GM18517 (cell line): Measurements from ENCODE around the gene OASL.
"Not testable (repeated sequence)": the region's sequence is repeated elsewhere in the genome, so short reads cannot be mapped to it uniquely, and the experiment has no call there.

ENCODE experiments used
- ATAC-seq: cut with Tn5 transposase; IDR thresholded peaks from one replicate; pipeline ENCODE4 v1.9.1; 2021; ENCODE audit warnings: mild to moderate bottlenecking, moderate library complexity; ENCODE audit not compliant: unreplicated experiment

OASL gene

GRCh38 chr12:121038861-121039668 lies at the start of gene OASL:
Gene OASL (minus strand): TSS chr12:121039246. CDS start chr12:121038971, 275 bp downstream.
- peak; percentile 77 for ATAC-seq

- no peak for ATAC-seq
These were observed 49.1 kb upstream of the OASL start for GRCh38 chr12:121088195-121088585.

- no peak for ATAC-seq
These were observed 48.6 kb upstream of the OASL start for GRCh38 chr12:121087467-121088194.

DNA sequence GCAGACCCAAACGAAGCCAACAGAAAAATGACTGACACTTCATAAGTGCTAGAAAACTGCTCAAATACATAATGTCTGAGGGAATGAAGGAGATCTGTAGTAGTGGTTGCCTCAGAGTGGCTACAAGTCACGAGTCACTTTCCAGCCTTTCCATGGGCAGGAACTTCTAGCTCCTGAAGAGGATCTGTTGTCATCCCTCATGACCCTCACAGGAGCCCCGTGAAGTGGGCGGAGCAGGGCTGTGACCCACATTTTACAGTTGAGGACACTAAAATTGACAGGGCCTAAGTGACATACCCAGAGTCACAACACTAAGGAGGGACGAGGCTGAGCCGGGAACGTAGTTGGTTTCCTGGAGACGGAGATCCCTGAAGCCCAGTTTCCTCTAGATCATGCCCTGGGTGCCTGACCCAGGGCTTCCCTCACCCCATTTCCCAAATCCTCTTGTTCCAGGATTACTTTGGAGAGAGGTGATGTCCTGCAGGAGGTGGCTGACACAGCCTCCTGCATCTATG lies 47.8 kb upstream of the OASL start:
- ATAC-seq: no peak

- no peak for ATAC-seq
These were observed 46.7 kb upstream of the OASL start for GRCh38 chr12:121085506-121086353.

DNA sequence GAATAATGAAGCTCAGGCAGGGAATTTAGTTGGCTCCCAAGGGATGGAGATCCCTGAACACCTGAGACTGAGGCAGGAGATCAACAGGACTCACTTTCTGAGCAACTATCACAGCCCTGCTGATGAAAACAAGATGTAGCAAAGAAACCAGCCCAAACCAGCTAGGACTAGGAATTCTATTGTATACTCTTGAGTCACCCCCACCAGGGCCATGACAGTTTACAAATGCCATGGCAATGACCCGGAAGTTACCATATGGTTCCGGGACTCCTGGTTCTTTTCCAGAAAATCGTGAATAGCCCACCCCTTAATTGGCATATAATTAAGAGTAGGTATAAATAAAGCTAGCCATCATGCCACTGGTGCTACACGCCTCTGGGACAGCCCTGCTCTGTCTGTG lies 46.0 kb upstream of the OASL start:
- ATAC-seq: no peak

- ATAC-seq: no peak
These were observed 45.2 kb upstream of the OASL start for GRCh38 chr12:121084229-121084628.

- ATAC-seq: no peak
These were observed 41.9 kb upstream of the OASL start for GRCh38 chr12:121080909-121081308.

DNA sequence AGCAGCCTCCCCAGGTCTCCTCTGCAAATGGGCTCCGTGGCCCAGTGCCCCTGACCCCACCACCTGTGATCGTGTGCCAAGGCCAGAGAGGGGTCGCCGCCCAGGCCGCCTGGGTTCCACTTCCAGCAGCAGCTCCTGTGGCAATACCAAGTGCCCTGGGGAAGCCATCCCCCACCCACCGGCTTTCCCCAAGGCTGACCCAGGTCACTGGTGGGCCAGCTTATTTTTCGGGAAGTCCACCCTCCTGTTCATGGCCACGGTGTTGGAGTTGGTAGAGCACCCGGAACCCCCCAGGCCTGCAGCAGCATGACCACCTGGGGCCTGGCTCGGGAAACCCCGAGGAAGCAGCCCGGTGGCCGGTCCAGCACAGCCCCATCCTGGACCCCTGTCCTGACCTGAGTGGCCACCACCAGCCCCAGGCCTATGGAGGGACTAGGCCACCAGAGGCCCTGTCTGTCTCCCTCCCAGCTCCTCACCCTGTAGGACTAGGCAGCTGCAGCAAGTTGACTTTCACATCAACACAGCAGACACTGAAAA lies 40.8 kb upstream of the OASL start:
- no peak for ATAC-seq

GRCh38 chr12:121077440-121077839 lies 38.4 kb upstream of the OASL start:
- not testable (repeated sequence) for ATAC-seq

- not testable (repeated sequence) for ATAC-seq
These were observed 36.9 kb upstream of the OASL start for GRCh38 chr12:121075911-121076310.

DNA sequence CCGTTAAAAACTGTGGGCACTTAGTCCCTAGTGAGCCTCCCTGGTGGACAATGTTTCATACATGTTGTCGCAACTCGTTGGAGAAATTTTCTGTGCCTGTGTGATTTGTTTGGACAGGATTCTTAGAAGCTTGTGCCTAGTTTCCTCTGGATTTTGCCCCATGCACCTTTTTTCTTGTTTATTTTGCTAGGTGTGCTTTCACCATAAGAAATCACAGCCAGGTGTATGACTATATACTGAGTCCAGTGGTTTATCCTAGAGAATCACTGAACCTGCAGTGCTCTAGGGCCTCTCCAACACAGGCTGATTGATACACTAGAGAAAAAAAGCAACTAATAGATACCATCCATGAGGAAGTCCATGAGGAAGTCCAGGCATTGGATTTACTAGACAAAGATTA lies 33.1 kb upstream of the OASL start:
- ATAC-seq: no peak

GRCh38 chr12:121069206-121069605 lies 30.2 kb upstream of the OASL start:
- ATAC-seq: no peak

- ATAC-seq: no peak
These were observed 26.3 kb upstream of the OASL start for GRCh38 chr12:121065345-121065744.

DNA sequence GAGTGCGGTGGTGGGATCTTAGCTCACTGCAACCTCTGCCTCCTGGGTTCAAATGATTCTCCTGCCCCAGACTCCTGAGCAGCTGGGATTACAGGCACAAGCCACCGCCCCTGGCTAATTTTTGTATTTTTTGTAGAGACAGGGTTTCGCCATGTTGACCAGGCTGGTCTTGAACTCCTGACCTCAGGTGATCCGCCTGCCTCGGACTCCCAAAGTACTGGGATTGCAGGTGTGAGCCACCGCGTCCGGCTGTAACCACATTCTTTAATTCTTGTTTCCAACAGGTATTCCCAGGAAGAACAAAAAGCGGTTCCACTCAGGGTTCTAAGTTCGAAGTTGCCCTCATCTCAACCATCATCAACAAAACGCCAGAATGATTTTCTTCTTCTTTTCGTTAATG lies 25.5 kb upstream of the OASL start:
- not testable (repeated sequence) for ATAC-seq

- ATAC-seq: no peak
These were observed 25.1 kb upstream of the OASL start for GRCh38 chr12:121064116-121064515.

GRCh38 chr12:121062391-121063045 lies 23.5 kb upstream of the OASL start:
- ATAC-seq: no peak

DNA sequence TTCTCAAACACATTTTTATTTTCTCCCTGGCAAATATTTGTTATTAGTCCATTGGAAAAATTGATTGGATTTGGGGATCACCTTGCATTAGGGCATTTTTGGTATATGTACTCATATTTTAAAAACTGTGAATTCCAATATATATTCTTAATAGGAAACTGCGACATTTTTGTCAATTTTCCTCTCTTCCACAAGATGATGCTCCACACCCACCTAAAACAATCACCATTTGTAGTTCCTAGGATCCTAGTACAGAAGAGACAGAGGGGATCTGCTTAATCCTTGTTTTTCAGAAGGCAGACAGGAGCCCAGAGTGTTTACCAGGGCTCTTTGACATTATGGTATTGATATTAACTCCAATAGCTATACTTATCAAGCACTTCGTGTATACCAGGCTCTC lies 22.8 kb upstream of the OASL start:
- no peak for ATAC-seq

- peak; percentile 67 for ATAC-seq
These were observed 21.3 kb upstream of the OASL start for GRCh38 chr12:121060149-121061001.
